Motor neuron (in vitro differentiated cells): ENCODE data around the gene PSMG3. TPM values are rescaled to one million over a fixed set of nuclear protein-coding genes. Genes with fewer than 3 reads are reported as not detected.

Source experiments
- ATAC-seq, 8 experiments: fragments of 200-7000 bp; cut with Tn5 transposase; replicated peaks in 6 of 8; 2 replicates each; pipeline ENCODE4 v1.8.0; 2021; ENCODE audit warnings: mild to moderate bottlenecking in 8 of 8, moderate library complexity in 8 of 8
- H3K27ac ChIP-seq, 2 donors: fragments of 250-450 bp; sonication (Bioruptor Pico); 2 replicates each; pipeline ENCODE4 v1.9.0; 2021; ENCODE audit warnings: antibody characterized with exemption in 2 of 2, mild to moderate bottlenecking in 2 of 2, moderate library complexity in 1 of 2
- H3K4me1 ChIP-seq, 2 donors: fragments of 250-450 bp; sonication (Bioruptor Pico); replicated peaks in 1 of 2; 2 replicates each; pipeline ENCODE4 v1.6.1; 2021; ENCODE audit warnings: antibody characterized with exemption in 2 of 2, mild to moderate bottlenecking in 2 of 2, moderate library complexity in 1 of 2
- H3K4me3 ChIP-seq, 5 donors: fragments of 250-450 bp; sonication (Bioruptor Pico); 2 replicates each; pipeline ENCODE4 v1.9.0; 2021; ENCODE audit warnings: antibody characterized with exemption in 5 of 5, mild to moderate bottlenecking in 5 of 5, moderate library complexity in 4 of 5
- WGBS, 10 experiments: fragments of 450-650 bp; shearing (Covaris generic); methylation state at CpG; one replicate each; pipeline ENCODE4 v1.0.0; 2022; 5-methylcytosine and 5-hydroxymethylcytosine counted together
- in situ Hi-C, 9 experiments: fragments of 400-800 bp; cut with MboI; loops; one replicate each; pipeline ENCODE4 v1.15.0; 2021; ENCODE audit warnings: low sequenced_read_pairs in 9 of 9, low pct_unique_long_range_greater_than_20kb in 2 of 9; ENCODE audit not compliant: unreplicated experiment in 9 of 9
- total RNA-seq, 8 experiments: library from RNA; unstranded; fragments of 300-600 nt; gene quantifications; 2 replicates each; pipeline versions ENCODE4 v1.2.3 to v1.2.4, GENCODE V29; 2022

PSMG3 gene
- total RNA-seq, 8 experiments from 2014 or later = 24.0 to 52.8 (median 44.8) TPM

GRCh38 chr7:1559626-1560590, 9.9 kb downstream of the PSMG3 start:
- no peak overlapping the region for H3K27ac ChIP-seq
- no peak overlapping the region for H3K4me3 ChIP-seq
- WGBS, 10 experiments = 46 to 80% (median 73%) methylated on average over 1 to 4 of the region's 28 CpGs; no CpG with 5 or more reads in 6 of the 10 experiments
- ATAC-seq = no peak
- in situ Hi-C loops = loop anchor here in 1 of 9 experiments (25.0 kb wide), 1 partner anchor 652 kb away; no protein-coding TSS in a partner anchor
- peaks cover 40 to 47% of the 10 kb centered on the region in 2 donors for H3K4me1 ChIP-seq

- Histone ChIP-seq H3K4me3 (no peak overlapping the region), H3K4me1 (peaks cover 41 to 49% of the 10 kb centered on the region in 2 donors), H3K27ac (no peak overlapping the region)
- WGBS, 10 experiments = 85 to 100% (median 86%) methylated on average over 1 to 12 of the region's 32 CpGs; no CpG with 5 or more reads in 6 of the 10 experiments
- ATAC-seq = no peak
- in situ Hi-C loops = loop anchor here in 1 of 9 experiments (25.0 kb wide), 1 partner anchor 653 kb away; no protein-coding TSS in a partner anchor
These were observed 10.8 kb downstream of the PSMG3 start for GRCh38 chr7:1558841-1559625.

- ATAC-seq = peak in 6 of 8 experiments; percentile 10 to 54 (median 39)
- WGBS, 10 experiments = 40 to 80% (median 57%) methylated on average over 1 to 8 of the region's 24 CpGs; no CpG with 5 or more reads in 4 of the 10 experiments
- Histone ChIP-seq H3K4me1 (peaks cover 41 to 49% of the 10 kb centered on the region in 2 donors), H3K27ac (no peak overlapping the region), H3K4me3 (no peak overlapping the region)
- in situ Hi-C loops = loop anchor here in 1 of 9 experiments (25.0 kb wide), 1 partner anchor 654 kb away; no protein-coding TSS in a partner anchor
These were observed 11.5 kb downstream of the PSMG3 start for GRCh38 chr7:1558181-1558811.

GRCh38 chr7:1557771-1558170, 12.1 kb downstream of the PSMG3 start:
- H3K4me3 ChIP-seq = no peak overlapping the region
- peaks cover 41 to 46% of the 10 kb centered on the region in 2 donors for H3K4me1 ChIP-seq
- peak in 1 of 8 experiments; percentile 1 for ATAC-seq
- 80% methylated on average over 1 of the region's 10 CpGs; no CpG with 5 or more reads in 9 of the 10 experiments for WGBS, 10 experiments
- H3K27ac ChIP-seq = no peak overlapping the region
- in situ Hi-C loops = loop anchor here in 1 of 9 experiments (25.0 kb wide), 1 partner anchor 655 kb away; no protein-coding TSS in a partner anchor

GRCh38 chr7:1557006-1557405, 12.8 kb downstream of the PSMG3 start:
- Histone ChIP-seq H3K4me1 (peaks cover 34 to 38% of the 10 kb centered on the region in 2 donors), H3K27ac (no peak overlapping the region), H3K4me3 (no peak overlapping the region)
- 96 to 100% (median 100%) methylated on average over 1 to 5 of the region's 7 CpGs; no CpG with 5 or more reads in 7 of the 10 experiments for WGBS, 10 experiments
- in situ Hi-C loops = loop anchor here in 1 of 9 experiments (25.0 kb wide), 1 partner anchor 655 kb away; no protein-coding TSS in a partner anchor
- no peak for ATAC-seq

- no peak within 1 kb of the TSS for H3K4me3 ChIP-seq
- H3K27ac ChIP-seq = peak within 1 kb of the TSS; percentile 21 to 41
- WGBS, 10 experiments = 68 to 100% methylated on average over 1 to 6 of the region's 23 CpGs; no CpG with 5 or more reads in 8 of the 10 experiments
- peaks cover 26 to 31% of the 10 kb centered on the region in 2 donors for H3K4me1 ChIP-seq
- ATAC-seq = peak; percentile 5 to 45 (median 9)
- in situ Hi-C loops = loop anchor here in 1 of 9 experiments (25.0 kb wide), 1 partner anchor 656 kb away; no protein-coding TSS in a partner anchor
These were observed 13.9 kb downstream of the PSMG3 start, which contains the start of gene TMEM184A for GRCh38 chr7:1555813-1556543. Gene TMEM184A, minus strand, starts transcription at chr7:1556205. Its CDS starts 721 bp downstream, at chr7:1555484.

GRCh38 chr7:1555046-1555812, 14.6 kb downstream of the PSMG3 start:
- in situ Hi-C loops = loop anchor here in 1 of 9 experiments (25.0 kb wide), 1 partner anchor 657 kb away; no protein-coding TSS in a partner anchor
- 0 to 100% (median 34%) methylated on average over 1 to 9 of the region's 35 CpGs; no CpG with 5 or more reads in 7 of the 10 experiments for WGBS, 10 experiments
- Histone ChIP-seq H3K27ac (peak overlapping the region; percentile 21 to 41), H3K4me1 (peaks cover 26 to 30% of the 10 kb centered on the region in 2 donors), H3K4me3 (no peak overlapping the region)
- ATAC-seq = peak; percentile 63 to 88 (median 84)

- WGBS, 10 experiments = 53 to 66% (median 53%) methylated on average over 3 to 5 of the region's 20 CpGs; no CpG with 5 or more reads in 7 of the 10 experiments
- H3K4me1 ChIP-seq = peaks cover 20 to 23% of the 10 kb centered on the region in 2 donors
- no peak overlapping the region for H3K4me3 ChIP-seq
- peak overlapping the region in 1 of 2 donors; percentile 31 for H3K27ac ChIP-seq
- in situ Hi-C loops = loop anchor here in 1 of 9 experiments (25.0 kb wide), 1 partner anchor 658 kb away; no protein-coding TSS in a partner anchor
- no peak for ATAC-seq
These were observed 15.3 kb downstream of the PSMG3 start for GRCh38 chr7:1554333-1555045.

GRCh38 chr7:1553512-1554210, 16.2 kb downstream of the PSMG3 start:
- WGBS, 10 experiments = 80 to 100% (median 89%) methylated on average over 1 to 17 of the region's 28 CpGs; no CpG with 5 or more reads in 5 of the 10 experiments
- Histone ChIP-seq H3K4me1 (peaks cover 17 to 22% of the 10 kb centered on the region in 2 donors), H3K4me3 (no peak overlapping the region), H3K27ac (no peak overlapping the region)
- no peak for ATAC-seq
- in situ Hi-C loops = loop anchor here in 1 of 9 experiments (25.0 kb wide), 1 partner anchor 659 kb away; no protein-coding TSS in a partner anchor

GRCh38 chr7:1552200-1552599, 17.6 kb downstream of the PSMG3 start:
- 43 to 100% (median 73%) methylated on average over 1 to 6 of the region's 7 CpGs; no CpG with 5 or more reads in 1 of the 10 experiments for WGBS, 10 experiments
- in situ Hi-C loops = loop anchor here in 1 of 9 experiments (25.0 kb wide), 1 partner anchor 660 kb away; no protein-coding TSS in a partner anchor
- no peak overlapping the region for H3K27ac ChIP-seq
- H3K4me1 ChIP-seq = peaks cover 14 to 19% of the 10 kb centered on the region in 2 donors
- H3K4me3 ChIP-seq = no peak overlapping the region
- no peak for ATAC-seq
